Esophagus muscularis mucosa (tissue), 4 donors: Measurements from ENCODE around the gene GOSR1. TPM values are rescaled to one million over a fixed set of nuclear protein-coding genes. Genes with fewer than 3 reads are reported as not detected.

Experiments
- DNase-seq: peaks from one replicate; pipeline ENCODE4 v3.0.0-alpha.2; 2017; ENCODE audit errors: extremely low spot score
- H3K27ac ChIP-seq, 4 donors: fragments of 200-600 bp; sonication (generic); replicated peaks in 1 of 4; 1 replicate in 3 of 4; 2 replicates in 1 of 4; pipeline ENCODE4 v1.5.1; 2016 to 2019; ENCODE audit warnings: mild to moderate bottlenecking in 1 of 4
- H3K27me3 ChIP-seq, 4 donors: fragments of 200-600 bp; sonication (generic); one replicate each; pipeline versions ENCODE4 v1.5.1 to v1.6.0; 2016 to 2019
- H3K36me3 ChIP-seq, 4 donors: fragments of 200-600 bp; sonication (generic); one replicate each; pipeline ENCODE4 v1.5.1; 2016 to 2019
- H3K4me1 ChIP-seq, 4 donors: fragments of 200-600 bp; sonication (generic); one replicate each; pipeline ENCODE4 v1.5.1; 2016 to 2019
- H3K4me3 ChIP-seq, 4 donors: fragments of 200-600 bp; sonication (generic); 1 replicate in 2 of 4; 2 replicates in 2 of 4; pipeline ENCODE4 v1.5.1; 2016 to 2019; ENCODE audit warnings: mild to moderate bottlenecking in 4 of 4, moderate library complexity in 1 of 4
- H3K9me3 ChIP-seq, 4 donors: fragments of 200-600 bp; sonication (generic); 1 replicate in 3 of 4; 2 replicates in 1 of 4; pipeline ENCODE4 v1.5.1; 2016 to 2019
- EP300 ChIP-seq: sonication (generic); formaldehyde crosslinking; IDR thresholded peaks from one replicate; pipeline ENCODE4 v1.6.1; 2017; ENCODE audit warnings: antibody characterized with exemption
- POLR2A ChIP-seq: fragments of 450-650 bp; IDR thresholded peaks from one replicate; pipeline ENCODE4 v1.6.1; 2017; ENCODE audit warnings: antibody characterized with exemption, moderate library complexity, mild to moderate bottlenecking, low read depth
- POLR2AphosphoS5 ChIP-seq, 2 donors: sonication (generic); formaldehyde crosslinking; IDR thresholded peaks; one replicate each; pipeline ENCODE4 v1.6.1; 2017; ENCODE audit warnings: antibody characterized with exemption in 2 of 2
- WGBS: methylation state at CpG from one replicate; pipeline ENCODE4 v1.1.5; 2018; 5-methylcytosine and 5-hydroxymethylcytosine counted together
- intact Hi-C: fragments of 100-400 bp; cut with DNase I; formaldehyde crosslinking; loops from one replicate; pipeline ENCODE4 v1.15.1; 2023
- total RNA-seq, 4 donors: library from RNA; depleted of rRNA; stranded (reverse); fragments of >200 nt; gene quantifications; one replicate each; pipeline versions ENCODE4 v1.1.0 to v1.2.1, GENCODE V29; 2016
- TF ChIP-seq, protein P1 (sequence below), 3 experiments: fragments of 200-600 bp in 2 of 3; fragments of 450-650 bp in 1 of 3; sonication (generic) in 2 of 3; IDR thresholded peaks; one replicate each; pipeline ENCODE4 v1.5.1; 2017 to 2019; ENCODE audit warnings: antibody characterized with exemption in 3 of 3, mild to moderate bottlenecking in 2 of 3, moderate library complexity in 1 of 3

The GOSR1 gene
- 10 to 100 TPM; 28.3 to 49.5 (median 34.2) TPM for total RNA-seq

DNA sequence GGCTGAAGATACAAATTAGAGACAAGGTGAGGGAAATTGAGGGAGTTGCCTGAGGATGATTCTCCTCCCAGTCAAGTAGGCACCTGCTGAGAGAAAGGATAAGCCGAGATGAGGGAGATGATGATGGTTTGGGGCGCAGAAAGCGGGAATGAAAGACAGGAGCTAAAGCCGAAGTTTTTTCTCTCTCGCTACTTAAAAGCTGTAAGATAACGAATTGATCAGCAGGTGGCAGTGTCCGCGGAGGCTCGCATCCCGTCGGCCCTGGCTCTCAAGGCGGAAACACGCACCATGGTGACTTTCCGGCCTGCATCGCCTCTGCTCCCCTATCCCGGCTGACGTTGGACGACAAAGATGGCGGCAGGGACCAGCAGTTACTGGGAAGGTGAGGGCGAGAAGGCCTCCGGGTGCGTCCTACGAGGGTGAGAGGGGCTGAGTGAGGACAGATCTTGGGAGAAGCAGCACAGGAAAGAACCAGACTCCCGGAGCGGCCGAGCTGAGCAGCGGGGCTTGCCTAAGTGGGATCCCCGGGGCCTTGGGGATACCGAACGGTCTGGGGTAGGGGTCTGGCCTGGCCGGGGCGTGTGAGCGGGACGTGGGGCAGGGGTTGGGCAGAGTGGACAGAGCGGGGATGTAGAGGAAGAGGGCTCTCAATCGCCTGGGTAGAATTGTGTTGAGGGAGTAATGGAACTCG, at the start of gene GOSR1:
GOSR1 (plus strand) TSS at position 326 of the 691 bp plus-strand sequence; CDS start at position 352, 26 bp downstream.
- Histone ChIP-seq H3K4me3 (peak within 1 kb of the TSS; percentile 90 to 97 (median 94)), H3K4me1 (peaks cover 21 to 45% (median 36%) of the 10 kb centered on the region in 4 donors), H3K9me3 (no peaks in the 10 kb centered on the region), H3K27me3 (no peaks in the 10 kb centered on the region), H3K36me3 (peaks cover 10 to 34% (median 25%) of the 10 kb centered on the region in 4 donors), H3K27ac (peak within 1 kb of the TSS; percentile 92 to 96 (median 96))
- intact Hi-C loops, result loop anchor here (10.0 kb wide), 2 partner anchors 132 to 238 kb away; no protein-coding TSS in a partner anchor
- DNase-seq, result peak; percentile 98
- under 1% methylated on average over 29 of the region's 37 CpGs for WGBS
- no peak for TF ChIP-seq EP300
- TF ChIP-seq, protein P1, sequence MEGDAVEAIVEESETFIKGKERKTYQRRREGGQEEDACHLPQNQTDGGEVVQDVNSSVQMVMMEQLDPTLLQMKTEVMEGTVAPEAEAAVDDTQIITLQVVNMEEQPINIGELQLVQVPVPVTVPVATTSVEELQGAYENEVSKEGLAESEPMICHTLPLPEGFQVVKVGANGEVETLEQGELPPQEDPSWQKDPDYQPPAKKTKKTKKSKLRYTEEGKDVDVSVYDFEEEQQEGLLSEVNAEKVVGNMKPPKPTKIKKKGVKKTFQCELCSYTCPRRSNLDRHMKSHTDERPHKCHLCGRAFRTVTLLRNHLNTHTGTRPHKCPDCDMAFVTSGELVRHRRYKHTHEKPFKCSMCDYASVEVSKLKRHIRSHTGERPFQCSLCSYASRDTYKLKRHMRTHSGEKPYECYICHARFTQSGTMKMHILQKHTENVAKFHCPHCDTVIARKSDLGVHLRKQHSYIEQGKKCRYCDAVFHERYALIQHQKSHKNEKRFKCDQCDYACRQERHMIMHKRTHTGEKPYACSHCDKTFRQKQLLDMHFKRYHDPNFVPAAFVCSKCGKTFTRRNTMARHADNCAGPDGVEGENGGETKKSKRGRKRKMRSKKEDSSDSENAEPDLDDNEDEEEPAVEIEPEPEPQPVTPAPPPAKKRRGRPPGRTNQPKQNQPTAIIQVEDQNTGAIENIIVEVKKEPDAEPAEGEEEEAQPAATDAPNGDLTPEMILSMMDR (IDR thresholded peaks at IDR 0.05), result peak; percentile 82 to 87 (median 83)
- TF ChIP-seq POLR2A, result no peak
- peak; percentile 65 to 95 for TF ChIP-seq POLR2AphosphoS5 (IDR thresholded peaks at IDR 0.05)

DNA sequence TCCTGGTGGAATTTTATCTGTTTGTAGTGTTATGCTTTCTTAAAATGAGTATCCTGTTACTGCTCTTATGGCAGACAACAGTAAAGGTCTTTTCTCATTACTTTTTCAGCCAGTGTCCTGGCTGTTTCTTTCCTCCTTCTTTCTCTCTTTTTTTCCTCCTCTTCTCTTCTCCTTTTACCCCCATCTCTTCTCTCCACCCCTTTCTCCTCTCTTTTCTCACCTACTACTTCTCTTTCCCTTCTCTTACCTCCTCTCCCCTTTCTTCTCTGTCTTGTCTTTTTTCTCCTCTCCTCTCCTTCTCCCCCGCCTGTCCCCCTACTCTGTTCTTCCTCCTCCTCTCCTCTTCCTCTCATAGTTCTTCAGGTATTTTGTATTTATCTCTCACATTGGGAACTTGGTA, 49.6 kb upstream of the GOSR1 start:
- Histone ChIP-seq H3K4me3 (no peak overlapping the region), H3K27me3 (no peaks in the 10 kb centered on the region), H3K36me3 (peaks cover 10 to 69% (median 44%) of the 10 kb centered on the region in 4 donors), H3K9me3 (no peaks in the 10 kb centered on the region), H3K4me1 (peaks cover 0 to 22% (median 16%) of the 10 kb centered on the region in 4 donors), H3K27ac (peak overlapping the region in 1 of 4 donors; percentile 34)
- intact Hi-C loops, result loop anchor here (10.0 kb wide), 1 partner anchor 83 kb away; no protein-coding TSS in a partner anchor
- 89% methylated on average over 1 of the region's 1 CpG for WGBS
- TF ChIP-seq, protein P1 (IDR thresholded peaks at IDR 0.05), result no peak
- no peak for TF ChIP-seq POLR2A
- no peak for TF ChIP-seq POLR2AphosphoS5 (IDR thresholded peaks at IDR 0.05)
- no peak for TF ChIP-seq EP300
- DNase-seq, result no peak

DNA sequence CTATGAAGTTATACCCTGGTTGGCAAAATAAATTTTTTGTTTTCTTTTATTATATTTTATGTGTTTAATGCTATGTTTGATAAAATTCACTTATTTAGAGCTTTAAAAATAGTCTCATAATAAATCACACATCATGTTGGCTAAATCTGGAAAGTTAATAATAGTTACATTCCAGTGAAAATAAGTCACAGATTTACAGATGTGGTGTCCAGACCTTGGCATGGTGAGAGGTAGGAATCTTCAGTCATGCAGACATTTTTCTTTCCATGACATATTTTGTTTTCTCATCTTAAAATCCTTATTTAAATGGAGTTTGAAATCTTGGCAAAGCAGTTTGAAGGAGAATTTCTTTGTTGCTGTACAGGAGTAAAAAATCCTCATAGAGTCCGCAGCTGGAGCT, 48.1 kb upstream of the GOSR1 start:
- Histone ChIP-seq H3K27me3 (no peaks in the 10 kb centered on the region), H3K9me3 (no peaks in the 10 kb centered on the region), H3K4me3 (no peak overlapping the region), H3K27ac (peak overlapping the region; percentile 66 to 72 (median 70)), H3K36me3 (peaks cover 4 to 57% (median 39%) of the 10 kb centered on the region in 4 donors), H3K4me1 (peaks cover 0 to 31% (median 20%) of the 10 kb centered on the region in 4 donors)
- no peak for DNase-seq
- intact Hi-C loops, result loop anchor here (10.0 kb wide), 1 partner anchor 84 kb away; no protein-coding TSS in a partner anchor
- WGBS, result 42% methylated on average over 1 of the region's 1 CpG
- no peak for TF ChIP-seq EP300
- TF ChIP-seq, protein P1 (IDR thresholded peaks at IDR 0.05), result no peak
- no peak for TF ChIP-seq POLR2AphosphoS5 (IDR thresholded peaks at IDR 0.05)
- no peak for TF ChIP-seq POLR2A

DNA sequence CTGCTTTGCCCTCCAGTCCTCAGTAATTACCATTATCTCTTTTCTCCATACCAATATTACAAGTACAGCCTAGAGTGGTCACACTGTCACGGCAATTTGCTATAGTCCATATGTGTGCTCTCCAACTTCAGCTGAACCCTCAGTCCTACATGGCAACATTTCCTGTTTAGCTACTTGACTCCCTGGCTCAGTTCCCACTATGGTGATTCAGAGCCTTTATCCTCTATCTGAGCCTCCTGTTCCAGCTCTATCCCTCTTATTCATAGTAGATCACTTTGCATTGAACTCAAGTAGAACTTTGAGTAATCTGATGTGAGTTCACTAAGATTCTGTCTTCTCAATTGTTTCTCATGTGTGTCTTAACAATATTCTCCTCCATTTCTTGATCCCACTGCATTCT, 43.7 kb upstream of the GOSR1 start:
- H3K9me3 ChIP-seq, result no peaks in the 10 kb centered on the region
- no peak overlapping the region for H3K4me3 ChIP-seq
- H3K36me3 ChIP-seq, result peaks cover 8 to 48% (median 21%) of the 10 kb centered on the region in 4 donors
- DNase-seq, result no peak
- H3K4me1 ChIP-seq, result peaks cover 0 to 31% (median 20%) of the 10 kb centered on the region in 4 donors
- no peak overlapping the region for H3K27ac ChIP-seq
- H3K27me3 ChIP-seq, result no peaks in the 10 kb centered on the region
- intact Hi-C loops, result no loop called here
- 70% methylated on average over 1 of the region's 1 CpG for WGBS
- no peak for TF ChIP-seq EP300
- TF ChIP-seq POLR2AphosphoS5 (IDR thresholded peaks at IDR 0.05), result no peak
- TF ChIP-seq, protein P1 (IDR thresholded peaks at IDR 0.05), result no peak
- no peak for TF ChIP-seq POLR2A
